C4-2B (cell line): ENCODE measurements around the gene TMEM60.

Experiments
- H3K27ac ChIP-seq: fragments of 450-650 bp; 2 replicates; pipeline ENCODE4 v1.5.1; 2017
- CTCF ChIP-seq: fragments of 450-650 bp; conservative IDR thresholded peaks from 2 replicates; pipeline ENCODE4 v1.5.1; 2017; ENCODE audit warnings: mild to moderate bottlenecking
- ZFX ChIP-seq: fragments of 450-650 bp; IDR thresholded peaks from 2 replicates; pipeline ENCODE4 v1.6.1; 2017

TMEM60 gene

GRCh38 chr7:77811516-77812289, 13.5 kb upstream of the TMEM60 start:
- H3K27ac ChIP-seq: no peak overlapping the region
- TF ChIP-seq CTCF (no peak), ZFX (no peak)

- no peak overlapping the region for H3K27ac ChIP-seq
- TF ChIP-seq CTCF (no peak), ZFX (no peak)
Observed at GRCh38 chr7:77808517-77808916, 10.3 kb upstream of the TMEM60 start.

- H3K27ac ChIP-seq: no peak overlapping the region
- TF ChIP-seq CTCF (no peak), ZFX (no peak)
Observed at GRCh38 chr7:77806425-77806824, 8.2 kb upstream of the TMEM60 start.

- TF ChIP-seq ZFX (no peak), CTCF (no peak)
- H3K27ac ChIP-seq: no peak overlapping the region
Observed at GRCh38 chr7:77802557-77803405, 4.5 kb upstream of the TMEM60 start.

GRCh38 chr7:77800730-77801129, 2.5 kb upstream of the TMEM60 start:
- no peak overlapping the region for H3K27ac ChIP-seq
- no peak for TF ChIP-seq ZFX
- TF ChIP-seq CTCF: no peak

- TF ChIP-seq CTCF (no peak), ZFX (no peak)
- H3K27ac ChIP-seq: no peak overlapping the region
Observed at GRCh38 chr7:77800158-77800557, 1.9 kb upstream of the TMEM60 start.
